ENCODE data around the gene GCH1.
"Not testable (repeated sequence)": the region's sequence is repeated elsewhere in the genome, so short reads cannot be mapped to it uniquely, and the experiment has no call there.

The GCH1 gene

DNA sequence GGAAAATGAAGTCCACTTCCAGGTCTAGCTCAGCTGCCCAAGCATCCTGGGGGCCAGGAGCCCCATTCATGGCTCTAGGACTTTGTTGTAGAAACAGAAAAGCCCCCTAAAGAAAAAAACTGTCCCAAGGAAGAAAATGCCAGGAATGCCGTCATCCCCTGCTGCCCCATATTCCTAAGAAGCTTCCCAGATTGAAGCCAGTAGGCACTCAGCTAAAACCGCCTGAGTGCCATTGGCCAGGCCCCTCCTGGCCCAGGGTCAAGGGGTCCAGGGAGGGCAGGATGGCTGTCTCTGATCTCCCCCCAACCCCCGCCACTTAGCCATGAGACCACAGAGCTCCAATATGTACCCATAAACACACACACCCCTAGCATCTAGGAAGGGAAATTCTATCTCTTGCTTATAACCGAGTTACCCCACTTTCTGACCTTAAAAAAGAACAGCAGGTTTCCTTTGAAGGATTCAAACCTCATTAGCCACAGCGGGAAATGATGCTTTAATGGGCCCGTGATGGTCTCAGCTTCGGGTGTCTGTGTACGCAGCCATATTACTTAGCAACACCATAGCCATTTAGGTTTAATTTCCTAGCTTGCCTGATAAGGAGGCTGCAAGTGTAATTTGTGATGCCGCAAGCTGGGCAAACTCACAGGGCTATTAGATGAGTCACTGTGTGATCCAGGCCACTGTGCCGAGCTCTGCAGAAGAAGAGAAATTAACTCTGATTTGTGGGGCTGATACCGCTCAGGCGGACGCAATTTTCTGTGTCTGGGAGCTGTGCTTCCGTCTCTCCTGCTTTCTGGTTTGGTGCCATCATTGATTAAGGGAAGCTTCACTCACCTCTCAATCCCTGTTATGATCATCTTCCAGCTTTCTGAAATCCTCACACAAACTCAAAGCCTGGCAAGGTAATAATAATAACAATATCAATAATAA lies 84.2 kb downstream of the GCH1 start:
- DNase-seq (ENCODE audit: low read depth) = no peak

- DNase-seq (ENCODE audit: low read depth) = no peak
Measured at GRCh38 chr14:54817506-54817905, 85.1 kb downstream of the GCH1 start.

DNA sequence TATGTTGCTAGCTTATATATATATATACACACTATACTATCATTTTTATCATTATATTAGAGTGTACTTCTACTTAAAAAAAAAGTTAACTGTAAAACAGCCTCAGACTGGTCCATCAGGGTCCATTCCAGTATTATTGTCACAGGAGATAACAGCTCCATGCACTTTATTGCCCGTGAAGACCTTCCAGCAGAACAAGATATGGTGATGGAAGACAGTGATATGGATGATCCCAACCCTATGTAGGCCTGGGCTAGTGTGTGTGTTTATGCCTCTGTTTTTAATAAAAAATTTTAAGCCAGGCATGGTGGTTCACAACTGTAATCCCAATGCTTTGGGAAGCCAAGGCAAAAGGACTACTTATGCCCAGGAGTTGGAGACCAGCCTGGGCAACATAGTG lies 86.2 kb downstream of the GCH1 start:
- DNase-seq (ENCODE audit: low read depth) = no peak

DNA sequence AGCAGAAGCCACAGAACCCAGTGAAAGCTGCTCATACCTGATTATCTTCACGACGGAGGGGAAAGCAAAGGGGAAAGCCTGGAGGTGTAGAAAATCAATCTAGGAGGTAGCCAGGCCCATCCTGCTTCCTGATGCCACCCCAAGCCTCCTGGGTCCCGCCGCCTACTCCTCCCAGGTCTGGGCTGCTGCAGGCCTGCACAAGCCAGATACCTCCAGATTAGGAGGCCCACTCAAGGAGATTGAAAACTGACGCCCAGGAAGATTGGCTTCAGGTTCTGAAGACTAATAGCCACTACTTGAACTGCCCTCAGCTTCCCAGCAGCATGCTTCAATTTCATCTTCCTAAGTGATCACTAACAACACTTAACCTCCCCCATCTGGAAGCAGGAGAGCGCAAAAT lies 87.1 kb downstream of the GCH1 start:
- no peak for DNase-seq (ENCODE audit: low read depth)

DNA sequence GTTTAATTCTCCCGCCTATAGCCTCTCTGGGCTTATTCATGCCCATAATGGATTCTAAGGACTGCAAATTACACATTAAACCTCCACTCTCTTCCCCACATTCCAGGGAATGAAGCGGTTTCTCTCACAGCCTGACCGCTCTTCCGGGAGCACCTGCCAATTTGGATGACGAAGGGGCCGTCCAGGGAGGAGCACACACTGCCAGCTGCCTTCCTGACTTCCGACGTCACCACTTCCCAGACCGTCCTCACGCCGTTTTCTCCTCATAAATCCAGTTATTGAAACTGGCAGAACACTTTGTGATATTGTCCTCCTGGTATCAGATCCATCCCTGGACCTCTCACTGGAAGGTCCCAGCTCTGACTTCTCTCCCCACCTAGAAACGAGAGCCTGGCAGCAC lies 87.6 kb downstream of the GCH1 start:
- DNase-seq (ENCODE audit: low read depth) = no peak

DNA sequence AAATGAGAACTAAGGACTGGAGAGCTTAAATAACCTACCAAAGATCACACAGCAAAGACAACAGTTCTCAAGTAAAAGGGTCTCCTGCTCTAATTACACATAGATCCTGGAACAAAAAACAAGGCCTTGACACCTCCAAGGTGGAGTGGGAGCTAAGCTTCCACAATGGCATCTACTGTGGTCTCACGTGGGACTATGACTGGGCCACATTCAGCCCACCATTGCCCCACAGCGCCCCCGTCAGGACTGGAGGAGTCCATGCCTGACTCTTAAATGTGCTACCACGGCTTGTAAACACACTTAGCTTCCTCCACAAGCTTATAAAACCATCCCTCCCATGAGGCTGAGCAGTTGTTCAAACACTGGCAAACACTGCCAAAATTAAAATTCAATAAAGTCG lies 88.5 kb downstream of the GCH1 start:
- DNase-seq (ENCODE audit: low read depth) = no peak

DNA sequence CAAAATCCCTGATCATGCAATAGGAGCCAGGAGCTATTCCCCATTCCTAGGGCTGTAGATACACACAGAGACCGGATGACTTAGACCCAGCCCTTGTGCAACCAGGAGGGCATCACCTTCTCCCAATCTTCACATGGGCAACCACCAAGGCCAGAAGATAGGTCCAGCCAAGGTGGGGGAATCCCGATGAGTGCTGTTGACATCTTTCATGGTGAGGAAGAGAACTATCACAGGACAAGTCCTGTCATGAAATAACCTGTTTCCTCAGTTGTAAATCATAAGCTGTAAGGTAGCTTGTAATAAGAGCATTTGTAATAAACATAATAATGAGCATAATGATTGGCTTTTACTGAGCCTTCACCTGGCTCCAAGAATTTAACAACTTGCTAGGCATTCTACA lies 89.5 kb downstream of the GCH1 start:
- DNase-seq (ENCODE audit: low read depth) = no peak

- no peak for DNase-seq (ENCODE audit: low read depth)
Measured at GRCh38 chr14:54812617-54813016, 90.0 kb downstream of the GCH1 start.

GRCh38 chr14:54809767-54810166 lies 92.9 kb downstream of the GCH1 start:
- DNase-seq (ENCODE audit: low read depth) = no peak

DNA sequence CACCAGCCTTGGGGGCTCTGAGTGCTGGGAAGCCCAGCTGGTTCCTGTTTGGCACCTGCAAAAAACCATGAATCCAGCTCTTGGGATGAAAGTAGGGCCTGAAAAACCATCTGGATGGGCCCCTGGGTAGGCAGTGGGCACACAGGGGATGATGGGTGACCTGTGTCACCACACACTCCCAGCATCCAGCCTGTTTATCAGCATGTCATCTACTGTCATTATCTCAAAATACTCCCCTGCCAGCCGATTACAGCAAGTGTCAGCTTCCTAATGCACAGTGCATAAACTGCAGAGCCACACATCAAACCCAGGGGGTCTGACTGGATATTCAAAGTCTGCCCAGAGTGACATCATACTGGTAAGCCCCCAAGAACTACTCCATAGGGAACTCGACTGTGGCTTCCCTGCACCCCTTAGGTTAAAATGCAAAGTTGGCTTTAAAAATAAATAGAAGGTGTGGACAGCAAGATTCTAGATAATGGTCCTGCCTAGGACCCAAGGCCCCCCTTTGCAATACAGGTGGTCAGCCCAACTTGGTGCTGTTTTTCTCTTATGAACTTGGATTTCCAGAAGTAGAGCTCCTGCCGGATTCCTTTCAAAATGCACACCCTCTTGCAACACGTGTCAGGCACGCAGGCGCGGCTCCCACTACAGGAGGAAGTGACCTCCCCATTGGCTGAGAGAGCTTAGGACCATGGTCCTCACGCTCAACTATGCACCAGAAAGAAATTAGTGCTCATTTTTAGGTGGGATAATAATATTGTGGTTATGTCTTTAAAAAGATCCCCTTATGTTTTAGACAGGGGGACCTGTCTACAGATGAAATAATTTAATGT lies 94.1 kb downstream of the GCH1 start:
- no peak for DNase-seq (ENCODE audit: low read depth)

DNA sequence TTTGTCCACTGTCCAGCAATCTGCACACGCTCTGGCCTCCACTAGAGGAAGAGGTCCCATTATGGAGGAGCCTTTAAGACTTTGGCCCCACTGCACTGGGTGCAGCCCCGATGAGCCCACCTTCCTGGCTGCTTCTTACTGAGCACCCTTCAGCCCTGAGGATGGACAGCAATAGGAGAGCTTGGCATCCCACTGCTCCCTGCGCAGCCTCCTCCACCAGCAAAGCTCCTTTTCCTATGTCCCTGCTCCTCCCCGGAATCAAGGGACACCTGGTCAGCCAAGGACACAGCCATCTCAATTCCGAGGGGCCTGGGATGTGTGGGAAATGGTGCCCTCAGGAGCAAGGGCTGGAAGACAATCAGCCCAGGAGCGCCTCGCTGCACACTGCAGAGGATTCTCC lies 94.7 kb downstream of the GCH1 start:
- no peak for DNase-seq (ENCODE audit: low read depth)

DNA sequence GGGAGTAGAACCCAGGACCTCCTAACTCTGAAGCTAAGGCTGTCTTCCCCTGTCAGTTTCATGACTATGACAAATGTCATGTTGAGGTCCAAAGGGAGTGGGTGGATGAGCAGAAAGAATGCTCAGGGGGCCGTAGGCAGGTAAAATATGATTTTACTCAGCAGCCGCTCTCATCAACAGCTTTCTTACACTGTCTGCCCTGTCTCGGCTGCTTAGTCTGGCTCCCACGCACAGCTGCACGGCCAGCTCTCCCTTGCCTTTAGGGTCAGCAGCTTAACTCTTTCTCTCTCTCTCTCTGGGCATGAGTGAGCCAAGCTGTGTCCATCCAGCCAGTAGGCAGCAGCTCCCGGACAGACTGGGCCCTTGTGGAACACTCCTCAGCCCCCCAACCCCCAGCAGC lies 95.2 kb downstream of the GCH1 start:
- DNase-seq (ENCODE audit: low read depth) = no peak

- no peak for DNase-seq (ENCODE audit: low read depth)
Measured at GRCh38 chr14:54806616-54807015, 96.0 kb downstream of the GCH1 start.

DNA sequence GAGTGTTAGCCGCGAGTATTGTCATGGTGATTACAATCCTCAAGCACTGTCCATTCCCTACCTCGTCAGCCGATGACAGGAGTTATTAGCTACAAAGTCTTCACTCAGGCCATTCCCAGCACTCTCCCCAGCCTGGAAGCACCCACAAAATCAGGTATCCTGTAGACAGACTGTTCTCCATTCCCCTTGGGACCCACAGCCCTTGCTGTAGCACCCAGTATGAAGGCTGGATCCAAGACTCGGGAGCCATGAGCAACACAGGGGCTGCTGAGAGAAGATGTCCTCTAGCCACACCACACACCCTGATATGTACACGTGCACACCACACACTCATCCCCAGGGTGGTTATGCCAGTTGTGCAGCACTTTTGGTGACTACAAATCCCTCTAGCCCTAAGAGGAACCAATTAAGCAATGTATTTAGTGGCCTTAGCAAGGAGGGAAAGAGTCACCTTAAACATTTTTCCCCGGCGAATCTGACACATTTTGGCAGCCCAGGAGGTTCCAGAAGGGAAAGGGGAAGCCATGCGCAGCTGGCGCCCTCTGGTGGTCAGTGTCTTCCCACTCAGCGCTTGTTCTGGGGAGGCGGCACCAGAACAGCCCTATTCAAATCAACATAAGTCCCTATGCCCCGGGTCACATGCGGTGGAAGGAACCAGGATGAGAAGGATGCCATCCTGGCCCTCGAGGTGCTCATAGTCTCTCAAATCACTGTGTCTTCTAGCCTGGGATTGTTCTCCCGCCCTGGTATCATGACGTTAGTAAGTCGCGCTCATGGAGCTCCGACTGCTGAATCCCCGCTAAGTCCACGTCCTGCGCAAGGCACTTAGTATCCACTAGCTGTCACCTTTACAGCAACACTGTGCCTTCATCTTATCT lies 96.9 kb downstream of the GCH1 start:
- peak; percentile 33 for DNase-seq (ENCODE audit: low read depth)

DNA sequence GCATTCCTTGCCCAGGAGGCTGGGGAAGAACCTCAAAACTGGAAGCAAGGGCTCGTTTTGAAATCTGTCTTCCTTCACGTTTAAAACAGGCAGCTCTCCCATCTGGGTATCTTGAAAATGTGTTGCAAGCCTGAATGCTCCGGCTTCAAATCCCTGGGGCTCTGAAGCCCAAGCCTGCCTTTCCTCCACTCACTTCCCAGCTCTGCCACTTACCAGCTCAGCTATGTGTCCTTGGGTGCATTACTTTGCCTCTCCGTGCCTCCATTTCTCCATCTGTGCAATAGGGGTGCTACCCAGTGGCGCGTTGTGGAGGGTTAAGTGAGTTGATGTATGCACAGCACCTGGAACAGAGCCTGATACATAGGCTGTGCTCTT lies 97.6 kb downstream of the GCH1 start:
- no peak for DNase-seq (ENCODE audit: low read depth)

GRCh38 chr14:54804538-54805041 lies 98.0 kb downstream of the GCH1 start:
- DNase-seq (ENCODE audit: low read depth) = no peak

DNA sequence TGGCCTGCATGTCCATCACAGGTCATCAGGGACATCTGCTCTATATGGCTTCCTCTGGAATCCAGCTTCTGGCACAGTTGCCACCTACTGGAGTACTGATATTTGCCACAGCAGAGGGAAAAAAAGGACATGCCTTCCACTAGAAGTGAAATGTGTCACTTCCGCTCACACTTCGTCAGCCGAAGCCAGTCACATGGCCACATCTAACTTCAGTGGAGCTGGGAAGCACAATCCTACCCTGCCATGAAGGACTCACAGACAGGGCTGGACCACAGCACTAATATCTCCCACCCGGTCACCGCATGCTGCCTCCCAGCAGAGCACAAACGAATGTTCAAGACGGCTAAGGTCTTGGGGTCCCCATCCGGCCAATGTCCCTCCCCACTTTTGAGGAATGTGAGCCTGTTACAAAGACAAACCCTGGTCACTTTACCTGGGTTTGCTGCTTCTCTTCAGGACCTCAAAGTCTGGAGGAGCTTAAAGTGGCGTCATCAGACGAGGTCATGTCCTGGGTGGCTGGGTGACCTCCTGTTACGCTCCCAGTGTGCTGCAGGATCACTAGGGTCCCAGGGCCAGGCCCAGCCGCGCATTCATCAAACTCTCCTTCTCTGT lies 98.6 kb downstream of the GCH1 start:
- DNase-seq (ENCODE audit: low read depth) = no peak

- DNase-seq (ENCODE audit: low read depth) = no peak
Measured at GRCh38 chr14:54803396-54803795, 99.2 kb downstream of the GCH1 start.

- not testable (repeated sequence) for DNase-seq (ENCODE audit: low read depth)
Measured at GRCh38 chr14:54801482-54801881, 101.1 kb downstream of the GCH1 start.

DNA sequence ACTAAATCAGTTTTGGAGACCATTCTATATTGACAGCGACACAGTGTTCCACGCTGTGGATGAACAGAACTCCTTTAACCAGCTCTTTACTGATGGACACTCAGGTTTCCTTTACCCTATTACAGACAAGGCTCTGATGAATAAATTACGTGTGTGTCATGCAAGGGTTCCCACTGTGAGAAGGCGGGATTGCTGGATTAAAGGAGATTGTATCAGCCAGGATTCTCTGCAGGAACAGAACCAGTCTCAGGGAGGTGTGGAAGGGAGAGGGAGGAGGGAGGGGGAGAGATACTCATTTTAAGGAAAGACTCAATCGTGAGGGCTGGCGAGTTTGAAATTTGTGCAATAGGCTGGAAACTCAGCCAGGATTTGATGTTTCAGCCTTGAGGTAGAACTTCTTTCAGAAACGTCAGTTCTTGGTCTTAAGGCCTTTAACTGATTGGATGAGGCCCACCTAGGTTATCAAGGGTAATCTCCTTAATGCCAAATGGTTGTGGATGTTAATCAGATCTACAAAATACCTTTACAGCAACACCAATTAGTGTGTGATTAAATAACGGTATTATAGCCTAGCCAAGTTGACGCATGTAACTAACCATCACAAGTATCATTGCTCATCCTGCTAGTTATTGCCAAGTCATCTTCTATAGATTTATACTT lies 104.0 kb downstream of the GCH1 start:
- no peak for DNase-seq (ENCODE audit: low read depth)

- no peak for DNase-seq (ENCODE audit: low read depth)
Measured at GRCh38 chr14:54797986-54798385, 104.6 kb downstream of the GCH1 start.

Measured in CMK (cell line).